HTERT RPE-1 (cell line): Measurements from ENCODE around the gene SNCAIP.
"Not testable (repeated sequence)": the region's sequence is repeated elsewhere in the genome, so short reads cannot be mapped to it uniquely, and the experiment has no call there.

ENCODE experiments used
- in situ Hi-C: fragments of 300-500 bp; cut with MboI; formaldehyde crosslinking; loops from 4 replicates; pipeline ENCODE4 v1.14.3; 2020; ENCODE audit warnings: low sequenced_read_pairs

The SNCAIP gene

GRCh38 chr5:122458278-122458872 lies 146.3 kb downstream of the SNCAIP start:
- in situ Hi-C loops = no loop called here

- in situ Hi-C loops = no loop called here
Measured at GRCh38 chr5:122462486-122462885, 150.4 kb downstream of the SNCAIP start.

GRCh38 chr5:122463221-122463620 lies 151.2 kb downstream of the SNCAIP start:
- in situ Hi-C loops = no loop called here

GRCh38 chr5:122464191-122464590 lies 152.2 kb downstream of the SNCAIP start:
- in situ Hi-C loops = no loop called here

- in situ Hi-C loops = no loop called here
Measured at GRCh38 chr5:122465031-122465577, 153.1 kb downstream of the SNCAIP start.

GRCh38 chr5:122465994-122466393 lies 154.0 kb downstream of the SNCAIP start:
- in situ Hi-C loops = no loop called here

- in situ Hi-C loops = no loop called here
Measured at GRCh38 chr5:122468351-122469116, 156.5 kb downstream of the SNCAIP start.

- in situ Hi-C loops = no loop called here
Measured at GRCh38 chr5:122469384-122469919, 157.4 kb downstream of the SNCAIP start.

GRCh38 chr5:122470365-122470764 lies 158.3 kb downstream of the SNCAIP start:
- in situ Hi-C loops = no loop called here

- in situ Hi-C loops = no loop called here
Measured at GRCh38 chr5:122471031-122471751, 159.2 kb downstream of the SNCAIP start.

GRCh38 chr5:122471752-122472061 lies 159.7 kb downstream of the SNCAIP start:
- in situ Hi-C loops = no loop called here

- in situ Hi-C loops = no loop called here
Measured at GRCh38 chr5:122473138-122473843, 161.3 kb downstream of the SNCAIP start.

- in situ Hi-C loops = no loop called here
Measured at GRCh38 chr5:122473941-122474340, 161.9 kb downstream of the SNCAIP start.

- in situ Hi-C loops = no loop called here
Measured at GRCh38 chr5:122478741-122479442, 166.9 kb downstream of the SNCAIP start.

GRCh38 chr5:122480146-122480545 lies 168.1 kb downstream of the SNCAIP start:
- in situ Hi-C loops = no loop called here

- in situ Hi-C loops = no loop called here
Measured at GRCh38 chr5:122484103-122484502, 172.1 kb downstream of the SNCAIP start.

- in situ Hi-C loops = no loop called here
Measured at GRCh38 chr5:122485226-122485625, 173.2 kb downstream of the SNCAIP start.

GRCh38 chr5:122486616-122487015 lies 174.6 kb downstream of the SNCAIP start:
- in situ Hi-C loops = not testable (repeated sequence)

GRCh38 chr5:122490718-122491117 lies 178.7 kb downstream of the SNCAIP start:
- in situ Hi-C loops = no loop called here

GRCh38 chr5:122492675-122493074 lies 180.6 kb downstream of the SNCAIP start:
- in situ Hi-C loops = no loop called here
